HG02759 (cell line): ENCODE data around the gene RAI1.
A peak's percentile ranks its signal among the peaks of the same experiment; 100 is the strongest.
"Not testable (repeated sequence)": the region's sequence is repeated elsewhere in the genome, so short reads cannot be mapped to it uniquely, and the experiment has no call there.

ENCODE experiments used
- ATAC-seq: cut with Tn5 transposase; IDR thresholded peaks from one replicate; pipeline ENCODE4 v1.9.1; 2021; ENCODE audit warnings: mild to moderate bottlenecking, moderate library complexity; ENCODE audit not compliant: unreplicated experiment

Gene RAI1, protein sequence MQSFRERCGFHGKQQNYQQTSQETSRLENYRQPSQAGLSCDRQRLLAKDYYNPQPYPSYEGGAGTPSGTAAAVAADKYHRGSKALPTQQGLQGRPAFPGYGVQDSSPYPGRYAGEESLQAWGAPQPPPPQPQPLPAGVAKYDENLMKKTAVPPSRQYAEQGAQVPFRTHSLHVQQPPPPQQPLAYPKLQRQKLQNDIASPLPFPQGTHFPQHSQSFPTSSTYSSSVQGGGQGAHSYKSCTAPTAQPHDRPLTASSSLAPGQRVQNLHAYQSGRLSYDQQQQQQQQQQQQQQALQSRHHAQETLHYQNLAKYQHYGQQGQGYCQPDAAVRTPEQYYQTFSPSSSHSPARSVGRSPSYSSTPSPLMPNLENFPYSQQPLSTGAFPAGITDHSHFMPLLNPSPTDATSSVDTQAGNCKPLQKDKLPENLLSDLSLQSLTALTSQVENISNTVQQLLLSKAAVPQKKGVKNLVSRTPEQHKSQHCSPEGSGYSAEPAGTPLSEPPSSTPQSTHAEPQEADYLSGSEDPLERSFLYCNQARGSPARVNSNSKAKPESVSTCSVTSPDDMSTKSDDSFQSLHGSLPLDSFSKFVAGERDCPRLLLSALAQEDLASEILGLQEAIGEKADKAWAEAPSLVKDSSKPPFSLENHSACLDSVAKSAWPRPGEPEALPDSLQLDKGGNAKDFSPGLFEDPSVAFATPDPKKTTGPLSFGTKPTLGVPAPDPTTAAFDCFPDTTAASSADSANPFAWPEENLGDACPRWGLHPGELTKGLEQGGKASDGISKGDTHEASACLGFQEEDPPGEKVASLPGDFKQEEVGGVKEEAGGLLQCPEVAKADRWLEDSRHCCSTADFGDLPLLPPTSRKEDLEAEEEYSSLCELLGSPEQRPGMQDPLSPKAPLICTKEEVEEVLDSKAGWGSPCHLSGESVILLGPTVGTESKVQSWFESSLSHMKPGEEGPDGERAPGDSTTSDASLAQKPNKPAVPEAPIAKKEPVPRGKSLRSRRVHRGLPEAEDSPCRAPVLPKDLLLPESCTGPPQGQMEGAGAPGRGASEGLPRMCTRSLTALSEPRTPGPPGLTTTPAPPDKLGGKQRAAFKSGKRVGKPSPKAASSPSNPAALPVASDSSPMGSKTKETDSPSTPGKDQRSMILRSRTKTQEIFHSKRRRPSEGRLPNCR (N-terminal part only)

DNA sequence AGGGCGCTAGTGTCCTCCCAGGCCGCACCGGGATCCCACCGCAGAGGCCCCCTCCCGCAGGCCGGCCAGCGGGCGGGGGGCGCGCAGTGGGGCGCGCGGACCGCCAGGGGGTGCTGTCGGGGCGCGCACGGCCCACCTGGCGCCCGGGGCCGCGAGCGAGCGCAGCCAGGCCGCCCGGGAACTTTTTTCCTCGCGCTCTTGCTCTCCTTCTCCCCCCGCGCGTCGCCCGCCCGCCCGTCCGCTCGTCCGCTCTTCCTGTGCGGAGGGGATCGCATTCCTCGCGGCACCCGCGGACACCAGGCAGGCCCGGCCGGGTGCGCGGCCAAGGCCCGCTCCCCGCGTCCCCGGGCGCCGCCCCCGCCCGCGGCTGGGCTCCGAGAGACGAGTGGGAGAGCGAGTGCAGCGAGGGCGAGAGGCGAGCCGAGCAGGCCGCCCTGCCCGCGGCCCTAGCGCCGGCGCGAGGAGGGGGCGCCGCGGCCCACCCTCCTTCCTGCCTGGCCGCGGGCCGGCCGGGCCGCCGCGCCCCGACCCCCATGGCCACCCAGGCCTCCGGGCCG is at the start of gene RAI1:
Gene RAI1, plus strand, starts transcription at position 272 of the 557 bp plus-strand sequence. CDS start 111,491 bp downstream, outside the sequence.
- peak; percentile 58 for ATAC-seq

DNA sequence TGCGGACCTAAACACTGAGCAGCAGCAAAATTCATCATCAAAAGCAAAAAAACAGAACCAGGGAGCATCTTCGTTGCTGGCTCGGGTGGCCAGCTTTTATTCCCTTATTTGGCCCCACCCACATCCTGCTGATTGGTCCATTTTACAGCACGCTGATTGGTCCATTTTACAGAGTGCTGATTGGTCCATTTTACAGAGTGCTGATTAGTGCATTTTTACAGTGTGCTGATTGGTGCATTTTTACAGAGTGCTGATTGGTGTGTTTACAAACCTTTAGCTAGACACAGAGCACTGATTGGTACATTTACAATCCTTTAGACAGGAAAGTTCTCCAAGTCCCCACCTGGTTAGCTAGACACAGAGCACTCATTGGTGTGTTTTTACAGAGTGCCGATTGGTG is 48.6 kb upstream of the RAI1 start:
- ATAC-seq: not testable (repeated sequence)

DNA sequence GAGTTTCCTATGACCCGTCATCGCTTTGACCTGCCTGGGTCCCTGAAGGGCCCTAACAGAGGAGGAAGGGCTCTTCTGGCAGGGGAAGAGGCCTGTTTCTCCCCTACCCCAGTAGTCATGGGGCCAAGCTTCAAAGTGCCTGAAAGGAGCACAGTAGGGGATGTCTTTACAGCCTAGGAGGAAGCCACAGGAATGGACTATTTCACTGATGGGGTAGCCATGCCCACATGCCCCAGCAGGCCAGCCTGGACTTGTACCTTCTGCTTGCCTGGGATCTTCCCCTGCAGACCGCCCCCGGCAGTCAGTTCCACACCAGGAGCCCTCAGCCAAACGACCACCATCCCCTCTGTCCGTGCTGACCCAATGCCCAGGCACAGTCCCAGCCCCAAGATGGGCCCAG is 47.9 kb upstream of the RAI1 start:
- ATAC-seq: no peak

DNA sequence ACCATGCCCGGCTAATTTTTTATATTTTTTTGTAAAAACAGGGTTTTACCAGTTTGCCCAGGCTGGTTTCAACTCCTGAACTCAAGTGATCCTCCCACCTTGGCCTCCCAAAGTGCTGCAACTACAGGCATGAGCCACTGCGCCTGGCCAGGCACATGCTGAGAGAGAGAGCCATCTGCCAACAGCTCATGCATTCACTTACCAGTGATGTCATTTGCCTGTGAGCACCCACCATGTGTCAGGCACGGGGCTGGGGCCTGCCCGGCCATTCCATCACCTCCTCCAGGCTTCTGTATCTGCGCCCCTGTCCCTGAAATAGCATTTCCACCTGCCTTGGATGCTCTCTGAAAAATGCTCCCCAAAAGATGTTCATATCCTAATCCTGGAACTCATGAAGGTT is 46.1 kb upstream of the RAI1 start:
- ATAC-seq: no peak

DNA sequence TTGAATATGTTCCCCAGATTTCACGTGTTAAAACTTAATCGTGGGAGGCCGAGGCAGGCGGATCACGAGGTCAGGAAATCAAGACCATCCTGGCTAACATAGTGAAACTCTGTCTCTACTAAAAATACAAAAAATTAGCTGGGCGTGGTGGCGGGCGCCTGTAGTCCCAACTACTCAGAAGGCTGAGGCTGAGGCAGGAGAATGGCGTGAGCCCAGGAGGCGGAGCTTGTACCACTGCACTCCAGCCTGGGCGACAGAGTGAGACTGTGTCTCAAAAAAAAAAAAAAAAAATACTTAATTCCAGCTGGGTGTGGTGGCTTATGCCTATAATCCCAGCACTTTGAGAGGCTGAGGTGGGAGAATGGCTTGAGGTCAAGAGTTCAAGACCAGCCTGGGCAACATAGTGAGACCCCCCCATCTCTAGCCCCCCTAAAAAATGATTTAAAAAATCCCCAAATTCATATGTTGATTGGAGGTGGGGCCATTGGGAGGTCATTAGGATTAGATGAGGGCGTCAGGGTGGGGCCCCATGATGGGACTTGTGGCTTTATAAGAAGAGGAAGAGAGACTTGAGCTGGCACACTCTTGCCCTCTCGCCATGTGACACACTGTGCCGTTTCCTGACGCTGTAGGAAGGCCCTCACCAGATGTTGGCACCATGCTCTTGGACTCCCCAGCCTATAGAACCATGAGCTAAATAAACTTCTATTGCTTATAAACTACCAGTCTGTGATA is 45.6 kb upstream of the RAI1 start:
- not testable (repeated sequence) for ATAC-seq

DNA sequence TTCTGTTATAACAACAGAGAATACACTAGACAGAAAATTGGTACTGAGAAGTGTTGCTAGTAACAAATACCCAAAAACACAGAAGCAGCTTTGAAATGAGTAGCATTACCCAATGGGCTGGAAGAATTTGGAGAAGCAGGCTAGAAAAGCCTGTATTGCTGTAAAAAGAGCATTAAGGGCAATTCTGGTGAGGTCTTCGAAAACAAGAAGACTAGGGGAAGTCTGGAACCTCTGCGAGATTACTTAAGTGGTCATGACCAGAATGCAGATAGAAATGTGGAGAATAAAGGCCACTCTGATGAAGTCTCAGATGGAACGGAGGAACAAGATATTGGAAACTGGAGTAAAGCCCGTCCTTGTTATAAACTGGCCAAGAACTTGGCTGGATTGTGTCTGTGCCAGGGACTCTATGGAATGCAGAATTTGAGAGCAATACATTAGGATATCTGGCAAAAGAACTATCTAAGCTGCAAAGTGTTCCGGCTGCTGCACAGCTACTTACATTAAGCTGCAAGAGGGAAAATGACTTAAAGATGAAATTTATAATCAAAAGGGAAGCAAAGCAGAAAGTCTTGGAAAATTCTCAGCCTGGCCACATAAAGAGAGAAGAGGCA is 44.9 kb upstream of the RAI1 start:
- no peak for ATAC-seq

DNA sequence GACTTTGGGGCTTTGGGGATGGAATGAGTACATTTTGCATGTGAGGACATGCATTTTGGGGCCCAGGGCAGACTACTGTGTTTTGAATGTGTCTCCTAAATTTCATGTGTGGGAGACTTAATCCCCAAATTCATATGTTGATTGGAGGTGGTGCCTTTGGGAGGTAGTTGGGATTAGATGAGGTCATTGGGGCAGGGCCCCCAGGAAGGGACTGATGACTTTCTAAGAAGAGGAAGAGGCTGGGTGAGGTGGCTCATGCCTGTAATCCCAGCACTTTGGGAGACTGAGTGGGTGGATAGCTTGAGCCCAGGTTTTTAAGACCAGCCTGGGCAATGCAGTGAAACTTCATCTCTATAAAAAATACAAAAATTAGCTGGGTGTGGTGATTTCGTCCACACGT is 42.8 kb upstream of the RAI1 start:
- ATAC-seq: no peak

DNA sequence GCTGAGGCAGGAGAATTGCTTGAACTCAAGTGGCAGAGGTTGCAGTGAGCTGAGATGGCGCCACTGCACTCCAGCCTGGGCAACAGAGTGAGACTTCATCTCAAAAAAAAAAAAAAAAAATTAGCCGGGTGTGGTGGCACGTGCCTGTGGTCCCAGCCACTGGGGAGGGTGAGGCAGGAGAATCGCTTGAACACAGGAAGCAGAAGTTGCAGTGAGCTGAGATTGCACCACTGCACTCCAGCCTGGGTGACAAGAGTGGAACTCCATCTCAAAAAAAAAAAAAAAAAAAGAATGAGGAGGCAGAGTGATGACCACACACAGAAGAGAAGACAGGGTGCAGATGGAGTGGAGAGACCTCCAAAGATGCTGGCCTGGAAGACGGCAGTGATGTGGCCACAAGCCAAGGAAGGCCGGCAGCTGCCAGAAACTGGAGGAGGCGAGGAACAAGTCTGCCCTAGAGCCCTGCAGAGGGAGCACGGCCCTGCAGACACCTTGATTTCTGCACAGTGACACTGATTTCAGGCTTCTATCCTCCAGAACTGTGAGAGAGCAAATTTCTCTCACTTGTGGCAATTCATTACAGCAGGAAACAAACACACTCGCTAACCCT is 41.5 kb upstream of the RAI1 start:
- not testable (repeated sequence) for ATAC-seq

DNA sequence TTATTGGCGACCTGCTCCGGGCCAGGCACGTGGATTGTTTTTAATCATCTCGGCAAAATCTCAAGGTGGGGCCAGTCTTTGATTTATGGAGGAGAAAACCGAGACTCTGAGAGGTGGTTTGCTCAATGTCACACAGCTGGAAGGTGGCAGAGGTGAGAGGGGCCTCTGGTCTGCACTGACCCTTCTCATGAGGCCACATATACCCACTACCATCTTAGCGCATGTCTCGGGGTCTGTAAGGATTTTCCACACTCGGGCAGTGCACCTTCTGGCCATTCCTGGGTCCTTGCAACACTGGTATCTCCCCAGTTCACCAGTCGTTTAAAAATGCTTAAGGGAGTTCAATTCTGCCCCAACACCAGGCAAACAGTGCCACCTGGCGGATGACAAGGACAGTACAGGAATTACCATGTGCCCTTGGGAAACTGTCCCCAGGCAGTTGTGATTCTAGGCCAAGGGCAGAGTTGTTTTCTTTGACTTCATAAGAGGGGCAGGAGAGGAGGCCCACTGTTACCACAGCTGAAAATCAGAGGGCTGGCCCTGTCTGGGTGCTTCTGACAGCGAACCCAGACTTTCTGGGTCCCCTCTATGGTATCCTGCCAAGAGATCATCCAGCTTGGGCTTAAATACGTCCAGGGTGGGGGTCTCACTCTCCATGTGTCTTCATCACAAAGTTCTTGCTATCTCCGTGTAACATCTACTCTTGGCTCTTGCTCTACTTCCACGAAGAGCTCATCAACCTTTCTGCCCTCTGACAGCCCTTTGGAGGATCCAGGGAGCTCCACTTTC is 39.4 kb upstream of the RAI1 start:
- no peak for ATAC-seq

DNA sequence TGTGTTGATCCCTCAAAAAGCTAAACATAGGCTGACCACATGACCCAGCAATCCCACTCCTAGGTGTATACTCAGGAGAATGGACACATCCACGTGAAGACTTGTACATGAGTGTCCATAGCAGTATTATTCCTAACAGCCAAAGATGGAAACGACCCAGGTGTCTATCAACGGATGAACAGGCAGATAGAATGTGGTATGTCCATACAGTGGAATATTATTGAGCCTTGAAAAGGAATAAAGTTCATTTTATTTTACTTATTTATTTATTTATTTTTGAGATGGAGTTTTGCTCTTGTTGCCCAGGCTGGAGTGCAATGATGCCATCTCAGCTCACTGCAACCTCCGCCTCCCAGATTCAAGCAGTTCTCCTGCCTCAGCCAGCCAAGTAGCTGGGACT is 36.1 kb upstream of the RAI1 start:
- ATAC-seq: not testable (repeated sequence)

DNA sequence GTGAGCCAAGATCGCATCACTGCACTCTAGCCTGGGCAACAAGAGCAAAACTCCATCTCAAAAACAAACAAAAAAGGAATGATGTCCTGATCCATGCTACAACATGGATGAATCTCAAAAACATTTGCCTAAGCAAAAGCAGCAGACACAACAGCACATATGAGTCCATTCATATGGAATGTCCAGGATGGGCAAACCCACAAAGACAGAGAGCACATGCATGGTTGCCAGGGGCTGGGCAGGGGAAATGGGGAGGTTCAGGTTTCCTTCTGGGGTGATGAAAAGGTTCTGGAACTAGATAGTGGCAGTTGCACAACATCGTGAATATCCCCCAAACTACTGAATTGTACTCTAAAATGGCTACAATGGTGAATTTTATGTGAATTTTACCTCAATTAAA is 35.3 kb upstream of the RAI1 start:
- ATAC-seq: no peak

DNA sequence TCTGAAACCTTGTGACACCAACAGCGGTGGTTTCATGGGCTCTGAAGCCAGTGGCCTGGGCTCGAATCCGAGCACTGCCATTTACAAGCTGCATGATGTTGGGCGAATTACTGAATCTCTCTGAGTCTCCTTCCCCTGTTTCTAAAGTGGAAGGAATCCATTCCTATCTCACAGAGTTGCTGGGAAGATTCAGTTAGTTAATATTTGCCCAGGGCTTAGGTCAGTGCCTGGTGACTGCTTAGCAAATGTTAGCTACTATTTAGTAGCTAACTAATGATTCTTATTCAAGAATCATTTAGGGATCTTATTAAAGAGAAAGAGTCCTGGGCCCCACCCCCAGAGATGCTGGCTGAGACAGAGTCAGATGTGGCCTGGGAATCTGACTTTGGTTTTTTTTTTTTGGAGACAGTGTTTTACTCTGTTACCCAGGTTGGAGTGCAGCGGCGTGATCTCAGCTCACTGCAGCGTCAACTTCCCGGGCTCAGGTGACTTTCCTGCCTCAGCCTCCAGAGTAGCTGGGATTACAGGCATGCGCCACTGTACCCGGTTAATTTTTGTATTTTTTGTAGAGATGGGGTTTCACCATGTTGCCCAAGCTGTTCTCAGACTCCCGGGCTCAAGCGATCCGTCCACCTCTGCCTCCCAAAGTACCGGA is 33.6 kb upstream of the RAI1 start:
- no peak for ATAC-seq

DNA sequence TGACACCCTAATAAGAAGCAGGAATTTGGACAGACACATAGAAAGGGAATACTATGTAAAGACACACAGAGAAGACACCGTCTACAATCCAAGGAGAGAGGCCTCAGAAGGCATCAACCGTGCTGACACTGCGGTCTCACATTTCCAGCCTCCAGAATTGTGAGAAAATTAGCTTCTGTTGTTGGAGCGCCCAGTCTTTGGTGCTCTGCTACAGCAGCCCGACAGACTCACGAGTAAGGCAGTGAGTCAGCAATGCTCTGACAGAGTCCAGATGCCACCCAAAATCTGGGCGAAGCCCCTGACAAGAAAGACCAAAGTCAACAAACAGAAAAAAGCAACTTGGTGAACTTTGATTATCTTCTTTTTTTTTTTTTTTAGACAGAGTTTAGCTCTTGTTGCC is 32.5 kb upstream of the RAI1 start:
- ATAC-seq: no peak

DNA sequence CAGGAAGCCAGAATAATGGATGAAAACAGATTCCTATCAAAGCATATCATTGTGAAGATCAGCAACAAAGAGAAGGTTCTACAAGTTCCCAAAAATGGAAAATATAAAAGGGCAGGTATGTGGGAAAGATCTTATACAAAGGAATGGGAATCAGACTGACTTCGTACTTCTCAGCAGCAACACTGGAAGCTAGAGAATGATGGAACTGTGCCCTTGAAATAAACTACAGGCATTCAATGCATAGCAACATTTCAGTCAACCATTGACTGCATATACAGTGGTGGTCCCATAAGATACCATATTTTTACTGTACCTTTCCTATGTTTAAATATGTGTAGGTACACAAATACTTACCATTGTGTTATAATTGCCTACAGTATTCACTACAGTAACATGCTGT is 30.3 kb upstream of the RAI1 start:
- ATAC-seq: no peak

DNA sequence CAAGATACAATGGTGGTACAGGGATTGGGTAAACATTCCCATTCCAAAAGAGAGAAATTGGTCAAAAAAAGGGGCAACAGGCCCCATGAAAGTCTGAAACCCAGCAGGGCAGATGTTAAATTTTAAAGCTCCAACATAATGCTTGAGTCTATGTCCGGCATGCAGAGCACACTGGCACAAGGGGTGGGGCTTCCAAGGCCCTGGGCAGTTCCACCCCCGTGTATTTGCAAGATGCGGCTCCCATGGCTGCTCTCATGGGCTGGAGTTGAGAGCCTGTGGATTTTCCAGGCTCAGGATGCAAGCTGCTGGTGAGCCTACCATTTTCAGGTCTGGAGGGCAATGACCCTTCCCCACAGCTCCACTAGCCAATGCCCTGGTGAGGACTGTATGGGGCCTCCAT is 27.9 kb upstream of the RAI1 start:
- no peak for ATAC-seq

DNA sequence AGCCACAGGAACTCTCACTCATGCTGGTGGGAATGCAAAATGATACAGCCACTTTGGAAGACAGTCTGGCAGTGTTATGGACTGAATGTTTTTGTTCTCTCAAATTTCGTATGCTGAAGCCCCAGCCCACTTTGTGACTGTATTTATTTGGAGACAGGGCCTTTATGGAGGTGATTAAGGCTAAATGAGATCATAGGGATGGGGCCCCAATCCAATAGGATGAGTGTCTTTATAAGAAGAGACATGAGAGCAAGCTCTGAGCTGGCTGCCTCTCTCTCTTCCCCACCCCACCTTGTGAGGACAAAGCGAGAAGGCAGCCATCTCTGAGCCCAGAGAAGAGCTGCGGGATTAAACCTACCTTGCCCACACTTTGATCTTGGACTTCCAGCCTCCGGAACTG is 21.9 kb upstream of the RAI1 start:
- ATAC-seq: no peak

DNA sequence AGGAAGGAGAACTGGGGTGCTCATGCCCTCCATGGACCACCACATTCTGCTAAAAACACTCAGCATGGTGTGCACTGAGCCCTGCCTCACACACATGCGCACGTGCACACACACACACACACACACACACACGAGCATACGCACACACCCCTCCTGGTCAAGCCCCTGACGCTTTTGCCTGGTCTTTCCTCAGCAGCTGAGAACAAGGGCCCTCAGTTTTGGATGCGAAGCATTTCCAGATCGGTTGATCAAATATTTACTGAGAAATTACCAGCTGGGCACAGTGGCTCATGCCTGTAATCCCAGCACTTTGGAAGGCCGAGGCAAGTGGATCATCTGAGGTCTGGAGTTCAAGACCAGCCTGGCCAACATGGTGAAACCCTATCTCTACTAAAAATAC is 20.1 kb upstream of the RAI1 start:
- ATAC-seq: no peak

DNA sequence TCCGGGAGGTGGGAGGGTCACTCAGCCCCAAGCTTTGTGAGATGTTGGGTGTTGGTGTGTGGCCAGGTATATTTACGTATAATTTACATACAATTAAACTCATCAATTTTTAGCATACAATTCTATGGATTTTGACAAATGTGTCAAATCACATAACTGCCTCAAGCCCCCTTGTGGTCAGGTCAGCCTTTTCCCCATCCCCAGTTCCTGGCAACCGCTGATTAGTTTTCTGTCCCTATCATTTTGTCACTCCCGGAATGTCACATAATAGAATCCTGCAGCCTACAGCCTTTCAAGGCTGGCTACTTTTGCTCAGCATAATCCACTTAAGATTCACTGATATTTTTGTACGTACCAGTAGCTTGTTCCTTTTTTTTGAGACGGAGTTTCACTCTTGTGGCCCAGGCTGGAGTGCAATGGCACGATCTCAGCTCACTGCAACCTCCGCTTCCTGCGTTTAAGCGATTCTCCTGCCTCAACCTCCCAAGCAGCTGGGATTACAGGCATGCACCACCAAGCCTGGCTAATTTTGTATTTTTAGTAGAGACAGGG is 19.3 kb upstream of the RAI1 start:
- no peak for ATAC-seq
